Midbrain (tissue), 1 donor: ENCODE data around the gene ARHGEF33.

Source experiments
- DNase-seq: peaks from one replicate; lab custom pipeline; 2025; lab: John Stamatoyannopoulos, UW

Gene ARHGEF33

DNA sequence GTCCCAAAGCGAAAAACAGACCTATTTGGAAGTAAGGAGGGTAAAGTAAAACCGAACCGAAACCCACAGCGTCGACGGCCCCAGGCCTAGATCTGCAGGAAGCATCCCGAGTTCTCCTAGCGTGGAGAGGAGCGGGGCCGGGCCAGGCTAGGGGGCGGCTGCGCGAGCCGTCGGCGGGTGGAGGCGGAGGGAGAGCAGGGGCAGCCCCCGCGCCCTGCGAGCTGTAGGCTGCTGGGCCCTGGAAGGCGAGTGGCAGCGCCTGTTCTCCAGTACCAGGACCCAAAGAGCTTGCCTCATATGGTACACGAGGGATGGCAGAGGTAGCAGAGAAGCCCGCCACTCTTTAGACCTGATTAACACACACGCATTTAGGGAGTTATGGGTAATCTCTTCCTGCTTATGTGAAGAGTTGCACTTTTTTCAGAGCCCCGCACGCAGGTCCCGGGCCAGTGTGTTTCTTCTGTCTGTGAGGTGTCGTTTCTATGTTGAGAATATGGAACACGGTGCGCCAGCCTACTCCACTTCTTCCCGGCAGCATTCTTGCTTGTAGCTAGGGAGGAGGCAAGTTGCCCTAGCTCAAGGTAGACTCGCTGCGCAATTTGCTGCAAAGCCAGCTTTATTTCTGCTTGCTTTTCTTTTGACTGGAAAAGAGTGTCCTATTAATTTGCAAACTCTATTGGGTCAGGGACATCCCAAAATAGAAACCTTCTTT, 71.1 kb downstream of the ARHGEF33 start:
- no peak for DNase-seq

GRCh38 chr2:38966006-38966405, 76.3 kb downstream of the ARHGEF33 start:
- no peak for DNase-seq

DNA sequence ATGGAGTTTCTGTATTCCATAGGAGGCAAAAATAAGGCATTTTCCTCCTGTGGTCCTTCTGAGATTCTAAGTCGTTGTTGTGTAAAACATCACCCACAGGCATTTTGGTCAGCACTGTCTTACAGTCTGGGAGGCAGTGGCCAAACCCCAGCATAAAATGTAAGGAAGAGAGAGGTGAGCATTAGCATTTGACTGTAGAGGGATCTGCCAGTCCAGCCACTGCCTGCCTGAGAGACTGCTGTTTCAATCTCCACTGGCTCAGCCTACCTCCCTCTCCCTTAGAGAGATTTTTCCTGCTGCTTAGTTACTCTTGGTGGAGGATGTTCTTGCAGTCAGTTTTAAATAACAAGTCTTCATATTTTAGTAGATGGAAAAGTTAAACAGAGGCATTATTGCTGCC, 77.0 kb downstream of the ARHGEF33 start:
- DNase-seq, result no peak

DNA sequence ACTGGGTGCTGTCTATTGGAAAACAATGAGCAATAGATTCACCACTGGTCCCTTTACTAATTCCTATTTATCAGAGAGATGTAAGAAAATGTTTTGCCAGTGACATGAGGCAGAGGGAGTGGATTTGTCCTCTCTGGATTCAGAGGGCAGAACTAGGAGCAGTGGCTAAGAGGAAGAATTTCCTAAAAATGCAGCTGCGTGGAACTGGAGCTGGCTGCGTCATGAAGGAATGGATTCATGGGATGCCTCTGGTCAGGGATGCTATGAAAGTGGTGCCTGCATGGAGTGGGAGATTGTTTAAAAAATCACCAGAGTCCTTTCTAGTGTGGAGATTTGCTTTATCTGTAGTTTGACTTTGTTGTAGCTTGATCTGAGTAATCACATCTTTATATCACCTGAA, 78.3 kb downstream of the ARHGEF33 start:
- no peak for DNase-seq

DNA sequence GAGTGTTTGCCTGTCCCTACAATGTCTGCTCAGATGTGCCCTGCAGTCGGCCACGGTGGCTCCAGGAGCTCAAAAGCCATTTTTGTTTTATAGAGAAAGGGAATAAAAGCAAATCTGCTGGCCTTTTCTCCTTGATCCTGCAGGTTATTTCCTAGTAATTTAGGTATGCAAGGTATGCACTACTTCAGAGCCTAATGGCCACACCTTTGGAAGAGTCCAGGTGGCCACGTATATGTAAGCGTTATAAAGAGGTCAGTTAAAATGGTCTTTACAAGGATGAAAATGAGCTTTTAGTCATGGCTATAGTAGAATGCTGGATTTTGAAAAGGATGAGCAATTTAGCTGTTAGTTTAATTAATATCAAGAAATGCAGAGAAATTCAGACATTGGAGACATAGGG, 81.7 kb downstream of the ARHGEF33 start:
- DNase-seq, result no peak

GRCh38 chr2:38973266-38973665, 83.6 kb downstream of the ARHGEF33 start:
- DNase-seq, result no peak

GRCh38 chr2:38975042-38975441, 85.4 kb downstream of the ARHGEF33 start:
- no peak for DNase-seq

GRCh38 chr2:38977047-38977446, 87.4 kb downstream of the ARHGEF33 start:
- DNase-seq, result no peak

GRCh38 chr2:38978296-38978903, 88.7 kb downstream of the ARHGEF33 start:
- peak; percentile 6 for DNase-seq

GRCh38 chr2:38978908-38979307, 89.2 kb downstream of the ARHGEF33 start:
- DNase-seq, result no peak

DNA sequence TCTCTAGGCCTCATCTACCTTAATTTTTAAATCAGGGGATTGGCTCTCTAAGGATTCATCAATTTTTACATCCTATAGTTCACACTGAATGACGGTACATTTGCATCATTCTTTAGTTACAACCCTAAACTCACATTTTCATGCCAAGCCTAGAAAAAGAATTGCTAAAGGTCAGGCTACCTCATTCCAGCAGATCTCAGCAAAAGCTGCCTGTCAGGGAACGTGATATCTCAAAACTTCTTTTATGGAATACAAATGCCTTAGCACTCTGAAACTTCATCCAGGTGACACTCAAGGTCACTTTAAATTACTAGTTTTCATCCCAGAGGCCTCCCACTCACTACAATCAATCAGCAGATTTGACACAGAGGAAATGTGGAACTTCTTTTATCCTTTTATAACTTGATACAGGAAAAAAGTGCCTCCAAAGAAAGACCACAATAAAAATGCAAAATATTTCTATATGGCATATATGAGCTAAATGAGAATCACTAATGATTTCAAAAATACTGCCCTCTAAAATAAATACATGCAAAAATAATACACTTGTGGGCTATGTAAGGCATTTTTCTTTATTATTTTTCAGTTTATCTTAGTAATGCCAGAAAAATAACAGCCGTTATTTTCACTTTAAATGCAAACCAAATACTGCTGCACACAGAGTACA, 91.5 kb downstream of the ARHGEF33 start:
- DNase-seq, result no peak

DNA sequence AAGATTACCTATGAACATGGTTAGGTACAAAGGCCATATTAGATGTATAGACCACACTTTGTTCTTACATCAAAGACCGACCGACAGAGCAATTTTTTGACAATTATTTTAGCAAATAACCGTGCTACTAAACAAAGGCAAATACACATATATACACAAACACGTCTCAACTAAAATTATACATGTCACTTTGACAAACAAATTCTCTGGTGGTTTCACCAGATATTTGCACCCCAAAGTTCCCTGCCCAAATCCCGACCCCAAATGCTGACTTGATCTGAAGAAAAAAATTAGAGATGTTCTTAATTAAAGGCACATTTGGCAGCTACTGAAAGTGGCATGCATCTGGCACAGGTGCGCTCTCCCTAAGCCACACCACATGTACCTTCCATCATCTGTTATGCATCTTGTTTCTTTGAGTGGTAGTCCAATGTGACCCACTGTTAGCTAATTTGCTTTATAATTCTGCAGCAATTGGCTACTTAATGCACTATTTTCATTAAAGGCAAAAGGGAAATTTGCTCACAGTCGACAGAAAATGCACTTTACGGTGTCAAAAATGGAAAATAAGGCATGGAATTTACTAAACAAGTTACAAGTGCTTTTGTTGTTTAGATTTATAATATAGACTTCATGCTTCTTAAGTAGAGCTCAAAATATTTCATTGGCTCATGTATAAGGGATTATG, 92.1 kb downstream of the ARHGEF33 start:
- DNase-seq, result no peak

DNA sequence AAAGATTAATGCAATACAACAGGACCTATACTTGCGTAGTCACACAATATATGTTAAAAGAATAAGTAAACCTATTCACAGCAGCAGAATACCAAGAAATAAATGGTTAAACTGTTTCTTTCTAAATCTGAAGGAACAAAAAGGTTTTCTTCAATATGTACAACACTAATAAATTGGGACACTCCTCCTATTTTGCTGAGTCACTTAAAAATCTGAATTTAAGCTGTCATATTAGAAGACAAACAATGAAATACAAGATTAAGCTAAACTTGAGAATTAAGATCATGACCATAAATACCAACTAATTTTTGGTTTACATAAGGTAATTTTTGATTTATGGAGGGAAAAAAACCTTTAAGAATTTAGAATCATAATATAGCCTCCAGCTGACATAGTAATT, 92.8 kb downstream of the ARHGEF33 start:
- no peak for DNase-seq

DNA sequence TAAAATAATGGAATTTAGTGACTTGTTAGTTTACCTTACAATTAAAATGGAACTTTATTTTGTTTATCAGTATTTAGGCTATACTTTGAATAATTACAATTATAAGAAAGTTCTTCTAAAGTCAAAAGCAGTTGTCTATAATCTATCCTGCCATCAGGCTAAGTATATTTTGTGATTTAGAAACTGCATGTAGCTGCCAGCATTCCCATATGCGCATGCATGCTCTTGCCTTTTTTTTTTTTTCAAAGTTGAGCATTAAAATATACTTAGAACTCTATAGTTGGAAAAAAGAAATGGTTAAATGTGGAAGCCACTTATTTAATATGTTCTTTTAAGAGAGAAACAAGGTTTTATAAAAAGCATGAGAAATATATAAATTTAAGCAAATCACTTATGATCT, 99.0 kb downstream of the ARHGEF33 start:
- DNase-seq, result no peak

DNA sequence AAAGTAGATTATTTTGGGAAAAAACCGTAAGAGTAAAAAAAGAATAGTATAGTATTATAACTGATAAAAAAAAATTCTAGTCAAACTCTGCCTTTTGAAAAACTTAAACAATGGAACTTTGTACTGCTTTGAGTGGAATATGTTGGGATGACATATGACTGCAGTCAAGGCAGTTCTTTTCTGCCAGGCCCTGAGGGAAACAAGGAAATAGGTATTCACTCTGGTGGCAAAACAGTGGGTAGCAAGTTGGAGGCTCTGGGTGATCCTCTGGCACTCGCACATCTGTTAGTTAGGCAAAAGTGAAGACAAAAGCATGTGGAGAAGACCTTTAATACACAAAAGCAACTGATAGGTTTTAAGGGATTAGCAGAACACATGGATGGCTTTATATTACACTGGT, 102.2 kb downstream of the ARHGEF33 start:
- DNase-seq, result no peak

DNA sequence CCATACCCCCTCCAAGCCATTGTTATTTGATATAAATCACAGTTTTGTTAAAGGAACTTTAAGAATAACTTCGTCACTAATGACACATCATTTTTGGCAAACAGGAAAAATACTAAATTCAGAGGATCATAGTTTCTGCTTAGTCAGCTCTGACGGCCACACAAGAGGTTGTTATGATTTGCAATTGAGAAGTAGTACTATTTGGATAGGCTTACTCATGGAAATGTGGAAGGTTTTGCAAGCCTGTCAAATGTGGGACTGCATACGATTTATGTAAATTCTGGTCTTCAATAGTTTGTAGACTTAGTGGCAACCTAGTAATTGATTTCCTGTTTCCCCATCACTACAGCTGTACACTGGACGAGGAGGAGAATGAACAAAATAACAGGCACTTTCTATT, 108.1 kb downstream of the ARHGEF33 start:
- no peak for DNase-seq

- no peak for DNase-seq
These were observed 110.9 kb downstream of the ARHGEF33 start for GRCh38 chr2:39000552-39000951.

GRCh38 chr2:39007875-39008504, 118.3 kb downstream of the ARHGEF33 start:
- no peak for DNase-seq

- no peak for DNase-seq
These were observed 119.0 kb downstream of the ARHGEF33 start for GRCh38 chr2:39008665-39009064.

- DNase-seq, result no peak
These were observed 124.2 kb downstream of the ARHGEF33 start for GRCh38 chr2:39013871-39014270.

DNA sequence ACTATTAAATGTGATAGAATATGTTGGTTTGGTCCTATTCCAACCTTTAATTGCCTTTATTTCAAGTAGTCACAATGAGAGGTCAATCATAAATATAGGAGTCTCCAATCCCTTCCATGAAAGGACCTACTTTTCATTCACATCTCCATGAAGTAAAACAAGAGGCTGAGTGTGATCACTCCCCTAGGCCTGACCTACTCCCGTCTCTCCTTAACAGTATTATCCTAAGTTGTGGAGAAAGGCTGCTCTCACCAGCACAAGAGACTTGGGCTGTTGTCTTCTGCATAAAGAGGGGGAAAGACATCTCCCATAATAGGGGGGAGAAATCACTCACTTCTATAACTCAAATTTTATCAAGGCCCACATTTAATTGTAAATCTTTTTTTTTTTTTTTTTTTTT, 125.7 kb downstream of the ARHGEF33 start:
- no peak for DNase-seq

GRCh38 chr2:39017334-39017733, 127.7 kb downstream of the ARHGEF33 start:
- DNase-seq, result no peak
